ENCODE measurements around the gene FAR1.
"Not testable (repeated sequence)": the region's sequence is repeated elsewhere in the genome, so short reads cannot be mapped to it uniquely, and the experiment has no call there.

The FAR1 gene

DNA sequence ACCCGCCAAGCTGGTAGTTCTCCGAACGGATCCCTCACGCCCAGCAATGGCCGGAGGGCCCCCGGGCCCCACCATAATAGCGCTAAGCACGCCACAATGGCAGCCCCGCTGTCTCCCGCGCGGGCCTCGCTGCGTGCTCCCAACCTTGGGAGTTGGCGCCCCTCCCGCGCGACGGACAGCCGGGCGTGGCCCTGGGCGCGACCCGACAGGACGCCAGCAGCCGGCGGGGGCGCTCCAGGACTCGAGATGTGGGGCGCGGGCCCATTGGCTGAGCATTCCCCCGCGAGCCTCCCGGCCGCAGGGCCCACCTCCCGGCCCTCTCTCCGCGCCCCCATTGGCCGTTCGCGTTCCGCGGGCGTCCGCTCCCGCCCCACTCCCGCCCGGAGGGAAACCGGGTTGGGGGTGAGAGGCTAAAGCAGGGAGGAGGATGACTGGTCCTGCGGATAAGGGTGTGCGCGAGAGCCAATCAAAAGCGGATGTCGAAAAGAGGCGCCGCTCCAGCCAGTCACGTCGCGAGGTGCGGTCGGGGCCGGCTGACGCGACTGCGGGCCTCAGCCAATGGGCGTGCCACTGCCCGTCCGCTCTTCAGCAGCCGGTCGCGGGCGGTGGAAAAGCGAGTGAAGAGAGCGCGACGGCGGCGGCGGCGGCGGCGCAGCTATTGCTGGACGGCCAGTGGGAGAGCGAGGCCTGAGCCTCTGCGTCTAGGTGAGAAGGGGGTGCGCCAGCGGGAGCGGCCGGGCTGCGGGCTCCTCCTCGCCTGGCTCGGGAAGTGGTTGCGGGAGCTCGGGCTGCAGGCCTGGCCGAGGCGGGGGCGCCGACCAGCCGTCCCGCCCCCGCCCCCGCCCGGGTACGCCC lies at the start of gene FAR1:
FAR1 (plus strand) TSS at position 567 of the 855 bp plus-strand sequence. CDS start 26,098 bp downstream, outside the sequence.
- peak; percentile 93 to 94 for DNase-seq (ENCODE audit: low read depth in 2 of 2)

DNA sequence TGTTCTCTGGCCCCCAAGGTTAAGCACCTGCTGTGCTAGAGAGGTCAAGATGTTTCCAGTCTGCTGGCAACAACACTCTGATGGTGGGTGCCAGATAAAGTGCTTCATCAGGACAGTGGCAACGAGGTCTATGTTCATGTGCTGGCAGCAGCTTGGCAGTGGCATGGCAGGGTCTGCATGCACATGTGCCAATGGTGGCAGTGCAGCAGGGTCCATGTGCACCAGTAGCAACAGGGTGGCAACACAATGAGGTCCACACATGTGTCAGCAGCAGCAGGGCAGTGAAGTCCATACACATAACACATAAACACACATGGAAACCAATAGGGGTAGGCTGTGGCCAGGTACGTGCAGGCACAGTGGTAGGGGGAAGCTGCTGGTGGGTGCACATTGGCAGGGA lies 48.4 kb upstream of the FAR1 start:
- DNase-seq (ENCODE audit: low read depth in 2 of 2): no peak

DNA sequence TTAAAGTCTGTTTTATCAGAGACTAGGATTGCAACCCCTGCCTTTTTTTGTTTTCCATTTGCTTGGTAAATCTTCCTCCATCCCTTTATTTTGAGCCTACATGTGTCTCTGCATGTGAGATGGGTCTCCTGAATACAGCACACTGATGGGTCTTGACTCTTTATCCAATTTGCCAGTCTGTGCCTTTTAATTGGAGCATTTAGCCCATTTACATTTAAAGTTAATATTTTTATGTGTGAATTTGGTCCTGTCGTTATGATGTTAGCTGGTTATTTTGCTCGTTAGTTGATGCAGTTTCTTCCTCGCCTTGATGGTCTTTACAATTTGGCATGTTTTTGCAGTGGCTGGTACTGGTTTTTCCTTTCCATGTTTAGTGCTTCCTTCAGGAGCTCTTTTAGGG lies 41.6 kb upstream of the FAR1 start:
- DNase-seq (ENCODE audit: low read depth in 2 of 2): not testable (repeated sequence)

GRCh38 chr11:13628634-13629033 lies 39.8 kb upstream of the FAR1 start:
- not testable (repeated sequence) for DNase-seq (ENCODE audit: low read depth in 2 of 2)

GRCh38 chr11:13629779-13630178 lies 38.7 kb upstream of the FAR1 start:
- DNase-seq (ENCODE audit: low read depth in 2 of 2): no peak

DNA sequence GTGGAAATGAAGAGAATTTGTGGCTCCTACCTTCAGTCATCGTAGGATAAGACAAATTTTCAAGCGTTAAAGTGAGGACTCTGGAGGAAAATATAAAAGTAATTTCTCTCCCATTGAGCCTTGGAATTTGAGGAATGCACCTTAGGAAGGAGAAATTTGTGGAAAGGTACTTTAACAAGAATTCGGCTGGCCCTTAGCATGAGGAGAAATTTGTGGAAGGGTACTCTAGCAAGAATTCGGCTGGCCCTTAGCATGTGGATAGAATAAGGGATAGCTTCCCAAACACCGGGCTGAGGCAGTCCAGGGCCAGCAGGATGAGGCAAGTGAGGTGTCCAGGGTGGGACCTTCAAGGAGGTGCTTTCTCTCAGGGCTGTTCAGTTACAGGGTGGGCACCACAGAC lies 33.2 kb upstream of the FAR1 start:
- DNase-seq (ENCODE audit: low read depth in 2 of 2): no peak

DNA sequence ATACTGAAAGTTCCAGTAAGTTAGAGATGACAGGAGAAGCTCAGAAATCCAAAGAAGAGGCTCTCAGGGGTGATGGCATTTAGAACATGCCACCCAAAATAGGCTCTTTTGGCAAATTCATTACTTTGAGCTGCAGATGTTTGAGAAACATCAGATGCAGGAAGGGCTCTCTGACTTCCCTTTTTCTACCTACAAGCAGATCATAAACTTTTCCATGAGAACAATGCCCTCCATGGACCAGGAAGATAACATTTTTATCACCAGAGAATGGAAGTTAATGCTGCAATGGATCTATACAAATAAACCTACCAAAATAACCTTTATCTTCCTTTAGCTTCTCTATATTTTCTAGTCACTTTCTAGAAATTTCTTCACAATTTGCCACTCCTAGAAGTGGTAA lies 32.7 kb upstream of the FAR1 start:
- DNase-seq (ENCODE audit: low read depth in 2 of 2): no peak

DNA sequence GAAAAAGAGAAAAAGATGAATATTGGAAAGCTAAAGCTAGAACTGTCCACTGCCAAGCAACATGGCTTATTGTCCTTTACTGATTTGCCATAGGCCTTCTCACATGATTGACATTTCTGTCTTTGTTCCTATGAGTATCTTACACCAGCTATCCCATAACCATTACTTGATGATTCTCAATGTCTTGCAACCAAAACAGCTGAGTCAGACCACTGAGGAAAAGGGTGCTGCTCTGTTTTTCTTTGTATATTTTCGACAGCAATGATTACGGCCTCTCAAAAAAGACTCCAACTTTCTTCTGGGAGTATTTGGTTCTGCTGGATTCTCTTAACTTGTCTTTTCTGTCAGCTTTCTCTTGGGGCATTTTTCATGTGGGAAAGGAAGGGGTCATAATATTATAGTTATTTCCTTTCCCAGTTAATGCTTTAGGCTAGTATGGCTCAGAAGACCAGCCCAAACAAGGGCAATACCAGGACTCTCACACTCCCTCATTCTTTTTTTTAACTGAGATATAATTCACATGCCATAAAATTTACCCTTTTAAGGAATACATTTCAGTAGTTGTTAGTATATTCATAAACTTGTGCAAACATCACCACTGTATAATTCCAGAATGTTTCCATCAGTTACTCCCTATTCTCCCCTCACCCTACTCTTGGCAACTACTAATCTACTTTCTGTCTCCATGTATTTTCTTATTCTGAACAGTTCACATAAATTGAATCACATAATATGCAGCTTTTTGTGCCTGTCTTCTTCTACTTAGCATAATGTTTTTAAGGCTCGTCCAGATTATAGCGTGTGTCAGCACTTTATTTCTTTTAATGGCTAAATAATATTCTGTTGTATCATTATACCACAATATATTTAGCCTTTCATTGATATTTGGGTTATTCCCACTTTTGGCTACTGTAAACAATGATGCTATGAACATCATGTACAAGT lies 31.1 kb upstream of the FAR1 start:
- no peak for DNase-seq (ENCODE audit: low read depth in 2 of 2)

GRCh38 chr11:13638422-13638821 lies 30.0 kb upstream of the FAR1 start:
- DNase-seq (ENCODE audit: low read depth in 2 of 2): no peak

DNA sequence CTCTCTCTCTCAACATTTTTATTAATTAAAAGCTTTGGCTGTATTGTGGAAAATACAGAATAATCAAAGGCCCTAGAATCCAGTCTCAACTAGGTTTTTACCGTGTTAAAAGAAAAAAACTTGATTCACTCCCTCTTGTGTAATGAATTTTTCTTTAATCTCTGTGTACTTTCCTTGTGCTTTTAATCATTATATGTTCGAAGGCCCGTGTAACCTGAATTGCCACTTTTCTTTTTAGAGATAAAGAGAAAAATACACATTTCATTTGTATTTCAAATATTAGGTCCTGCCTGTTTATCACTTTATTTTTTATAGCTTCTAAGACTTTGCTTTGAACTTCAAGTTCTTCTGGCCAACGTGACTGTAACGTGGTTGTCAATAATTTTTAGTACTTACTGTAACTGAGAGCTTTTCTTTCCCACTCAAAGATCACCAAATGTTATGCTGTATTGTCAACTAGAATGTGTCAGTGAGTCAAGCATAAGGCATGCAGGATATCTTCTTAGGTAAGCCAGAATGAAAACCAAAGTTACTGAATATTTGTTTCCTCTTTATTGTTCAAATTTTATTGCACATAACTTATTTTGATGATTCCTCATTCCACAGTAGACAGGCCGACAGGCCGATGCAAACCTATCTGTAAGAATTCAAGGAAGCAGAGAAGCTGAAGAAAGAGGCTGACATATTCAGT lies 23.3 kb upstream of the FAR1 start:
- DNase-seq (ENCODE audit: low read depth in 2 of 2): no peak

GRCh38 chr11:13647391-13647790 lies 21.1 kb upstream of the FAR1 start:
- no peak for DNase-seq (ENCODE audit: low read depth in 2 of 2)

GRCh38 chr11:13649619-13650018 lies 18.8 kb upstream of the FAR1 start:
- no peak for DNase-seq (ENCODE audit: low read depth in 2 of 2)

- not testable (repeated sequence) for DNase-seq (ENCODE audit: low read depth in 2 of 2)
Measured at GRCh38 chr11:13651515-13651914, 17.0 kb upstream of the FAR1 start.

GRCh38 chr11:13661074-13661623 lies 7.3 kb upstream of the FAR1 start:
- no peak for DNase-seq (ENCODE audit: low read depth in 2 of 2)

- DNase-seq (ENCODE audit: low read depth in 2 of 2): no peak
Measured at GRCh38 chr11:13663631-13664071, 4.8 kb upstream of the FAR1 start.

- no peak for DNase-seq (ENCODE audit: low read depth in 2 of 2)
Measured at GRCh38 chr11:13664351-13664750, 4.1 kb upstream of the FAR1 start.

GRCh38 chr11:13666708-13667107 lies 1.8 kb upstream of the FAR1 start:
- no peak for DNase-seq (ENCODE audit: low read depth in 2 of 2)

DNA sequence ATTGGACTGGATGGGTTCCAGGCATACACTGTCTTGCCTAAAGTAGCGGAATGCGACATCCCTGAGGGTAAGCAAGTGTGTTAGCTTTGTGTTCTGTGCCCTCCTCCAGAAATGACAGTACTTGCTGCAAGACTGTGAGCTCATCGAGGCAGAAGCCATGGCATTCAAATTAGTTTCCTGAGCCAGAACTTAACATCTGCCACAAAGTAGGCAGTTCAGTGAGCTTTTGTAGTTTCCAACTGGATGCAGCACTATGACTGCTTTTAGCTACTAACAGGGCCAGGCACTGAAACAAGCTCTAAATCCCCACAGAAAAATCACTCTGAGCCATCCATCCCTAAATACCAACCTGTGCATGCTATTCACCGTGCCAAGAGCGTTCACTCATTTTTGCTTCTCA lies 1.2 kb upstream of the FAR1 start:
- no peak for DNase-seq (ENCODE audit: low read depth in 2 of 2)

- DNase-seq (ENCODE audit: low read depth in 2 of 2): no peak
Measured at GRCh38 chr11:13667795-13668101, 720 bp upstream of the FAR1 start.

DNA sequence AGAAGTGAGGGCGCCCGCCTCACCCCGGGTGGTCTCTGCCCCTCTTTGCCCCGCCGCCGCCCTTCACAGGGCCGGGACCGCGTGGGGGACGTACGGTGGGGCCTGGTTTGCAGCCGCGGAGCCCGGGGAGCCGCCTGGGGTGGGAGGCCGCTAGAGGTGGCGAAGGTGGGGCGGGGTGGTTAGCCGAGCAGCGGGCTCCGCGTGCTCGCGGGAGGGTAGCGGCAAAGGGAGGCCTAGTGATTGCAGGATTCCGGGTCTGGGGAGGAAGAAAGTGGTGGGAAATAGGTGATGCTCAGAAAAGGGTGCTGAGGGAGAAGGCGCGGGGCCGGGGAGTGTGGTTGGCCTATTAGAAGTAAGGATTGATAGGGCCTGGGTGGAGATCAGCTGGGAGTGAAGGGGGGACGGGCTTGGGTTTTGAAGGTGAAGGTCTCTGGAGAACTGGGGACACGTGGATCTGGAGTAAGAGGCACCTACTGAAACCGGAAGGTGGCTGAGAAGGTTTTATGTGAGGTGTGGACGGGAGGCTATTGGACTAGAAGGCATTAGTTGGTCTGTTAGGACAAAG lies 571 bp downstream of the FAR1 start:
- DNase-seq (ENCODE audit: low read depth in 2 of 2): peak; percentile 15 to 30
